Hematopoietic multipotent progenitor cell treated with erythropoietin and hydrocortisone succinate and interleukin-3 and kit ligand, for 6 days (in vitro differentiated cells): ENCODE measurements around the gene PDGFD.
A peak's percentile ranks its signal among the peaks of the same experiment; 100 is the strongest.

Experiments used
- DNase-seq: peaks from one replicate; pipeline ENCODE4 v3.0.0-alpha.2; 2015

Gene PDGFD

DNA sequence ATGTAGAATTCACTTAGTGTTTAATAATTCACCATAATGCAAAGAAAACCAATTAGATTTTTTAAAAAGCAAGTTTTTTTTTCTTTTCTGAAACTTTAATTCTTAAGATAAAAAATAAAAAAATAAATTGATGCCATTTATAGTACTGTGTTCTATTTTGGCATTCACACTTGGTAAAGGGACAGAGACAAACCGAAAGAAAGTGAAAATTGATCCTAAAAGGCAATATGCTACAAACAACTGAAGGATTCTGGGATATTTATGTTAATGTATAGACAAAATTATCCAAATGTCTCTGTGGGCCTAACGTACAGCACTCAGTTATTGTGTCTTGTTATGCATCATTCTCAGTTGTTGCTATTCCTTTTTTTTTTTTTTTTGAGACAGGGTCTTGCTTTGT lies 169.4 kb downstream of the PDGFD start:
- no peak for DNase-seq

DNA sequence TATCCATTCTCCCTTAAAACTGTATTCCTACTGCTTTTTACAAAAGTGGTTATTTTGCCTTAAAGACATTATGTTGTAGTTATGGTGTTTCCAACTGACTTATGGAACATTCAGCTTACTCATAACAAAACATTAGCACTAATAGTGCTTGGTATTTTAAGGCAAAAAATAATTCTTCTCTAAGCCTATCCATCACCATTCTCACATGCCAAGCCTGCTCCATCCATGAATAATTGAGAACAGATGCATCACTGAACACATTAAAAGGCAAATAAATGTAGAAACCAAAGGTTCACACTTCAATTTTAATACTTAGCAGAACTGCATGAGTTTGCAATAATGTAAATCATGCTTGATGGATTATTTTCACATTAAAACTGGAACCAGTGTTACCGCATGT lies 169.9 kb downstream of the PDGFD start:
- DNase-seq: no peak

DNA sequence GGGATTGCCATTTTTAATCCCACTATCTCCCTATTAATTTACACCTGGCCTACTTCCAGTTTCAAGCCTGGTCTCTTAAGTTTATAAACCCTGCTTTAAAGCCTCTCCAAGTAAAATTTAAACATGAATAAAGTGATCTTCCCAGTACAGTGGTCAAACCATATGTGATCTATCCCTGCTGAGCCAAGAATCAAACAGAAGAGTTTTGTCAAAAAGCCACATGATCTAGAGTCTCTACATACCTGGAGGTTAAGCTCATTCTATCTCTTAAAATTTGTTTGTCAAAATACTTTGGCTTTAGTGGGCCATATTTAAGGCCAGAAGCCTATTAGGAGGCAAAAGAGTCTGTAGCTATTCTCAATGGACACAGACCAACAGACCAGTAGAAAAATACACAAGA lies 170.4 kb downstream of the PDGFD start:
- no peak for DNase-seq

DNA sequence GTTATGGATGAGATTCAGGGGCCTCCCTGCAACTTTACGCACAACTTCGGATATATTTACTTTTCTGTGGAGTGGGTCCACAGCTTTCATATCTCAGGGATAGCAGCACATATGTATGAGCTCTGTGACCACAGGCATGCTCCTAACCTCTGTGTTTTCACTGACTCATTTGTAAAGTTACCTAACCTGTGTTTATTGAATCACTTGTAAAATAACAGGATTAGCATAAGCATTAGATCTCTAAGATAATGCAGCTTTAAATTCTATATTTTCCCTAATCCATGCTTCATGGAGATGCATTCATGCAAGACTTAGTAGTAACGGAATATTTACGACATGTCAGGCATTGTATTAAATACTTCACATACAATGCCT lies 175.4 kb downstream of the PDGFD start:
- DNase-seq: no peak

DNA sequence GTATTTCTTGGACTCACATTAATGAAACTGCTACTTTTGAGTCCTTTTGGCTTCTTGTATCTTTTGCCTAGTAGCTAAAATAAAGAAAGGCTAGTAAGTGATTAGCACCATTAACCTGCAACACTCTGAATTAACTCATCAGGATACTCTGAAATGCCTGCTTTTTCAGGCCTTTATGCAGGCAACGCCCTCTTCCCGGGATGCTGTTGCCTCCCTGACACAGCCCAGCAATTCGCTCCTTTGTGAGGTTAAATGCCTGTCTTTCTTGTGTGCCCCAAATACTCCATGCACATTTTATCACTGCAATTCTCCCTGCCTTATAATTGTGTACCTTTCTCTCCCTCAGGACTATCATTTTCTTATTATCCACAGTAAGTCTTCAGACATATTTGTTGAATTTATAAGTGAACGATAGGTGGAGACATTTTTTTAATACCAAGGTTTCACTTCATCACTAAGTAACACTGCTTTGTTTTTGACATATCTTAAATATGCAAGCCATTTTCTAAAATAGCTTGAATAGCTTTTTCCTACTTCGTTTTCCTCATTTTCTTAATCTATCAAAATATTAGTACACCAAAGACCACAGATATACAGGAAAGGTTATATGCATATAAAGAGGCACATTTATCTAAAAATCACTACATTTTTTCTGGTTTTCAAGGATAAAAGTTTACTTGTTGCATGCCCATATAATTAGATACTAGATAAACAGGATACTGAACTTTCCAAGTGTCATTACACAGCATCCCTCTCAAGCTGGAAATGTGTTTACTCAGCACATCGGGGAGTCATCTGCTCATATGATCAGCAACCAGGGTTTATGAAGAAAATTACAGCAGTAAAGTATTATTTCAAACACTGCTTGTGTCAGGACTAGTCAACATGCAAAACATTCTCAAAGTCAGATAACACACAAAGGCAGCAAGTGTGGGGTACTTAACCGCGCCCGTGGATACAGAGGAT lies 176.0 kb downstream of the PDGFD start:
- DNase-seq: no peak

DNA sequence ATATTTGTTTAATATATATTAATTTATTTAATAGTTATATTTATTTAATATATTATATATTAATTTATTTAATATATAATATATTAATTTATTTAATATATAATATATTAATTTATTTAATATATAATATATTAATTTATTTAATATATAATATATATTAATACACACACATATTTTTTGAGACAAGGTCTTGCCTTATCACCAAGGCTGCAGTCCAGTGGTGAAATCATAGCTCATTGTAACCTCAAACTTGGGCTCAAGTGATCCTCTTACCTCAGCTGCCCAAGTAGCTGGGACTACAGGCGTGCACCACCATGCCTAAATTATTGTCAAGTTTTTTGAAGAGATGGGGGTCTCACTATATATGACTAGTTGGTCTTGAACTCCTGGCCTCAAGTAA lies 178.9 kb downstream of the PDGFD start:
- no peak for DNase-seq

DNA sequence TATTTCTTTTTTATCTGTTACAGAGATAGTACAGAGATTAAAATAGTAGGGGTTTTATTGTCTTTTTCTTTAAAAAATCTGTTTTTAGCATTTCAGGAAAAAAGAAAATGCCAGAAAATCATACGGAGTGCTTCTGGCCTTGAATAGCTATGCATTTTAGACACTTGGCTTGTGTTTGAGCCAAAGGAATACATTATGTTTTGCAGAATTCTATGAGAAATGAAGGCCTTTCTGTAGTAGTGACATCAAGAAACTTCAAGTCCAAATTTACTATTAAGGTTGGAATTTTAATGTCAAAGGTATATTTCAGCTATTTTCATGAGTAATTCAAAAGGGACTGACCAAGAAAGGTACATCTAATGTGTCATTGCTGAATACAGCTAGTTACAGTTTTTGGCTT lies 183.8 kb downstream of the PDGFD start:
- no peak for DNase-seq

DNA sequence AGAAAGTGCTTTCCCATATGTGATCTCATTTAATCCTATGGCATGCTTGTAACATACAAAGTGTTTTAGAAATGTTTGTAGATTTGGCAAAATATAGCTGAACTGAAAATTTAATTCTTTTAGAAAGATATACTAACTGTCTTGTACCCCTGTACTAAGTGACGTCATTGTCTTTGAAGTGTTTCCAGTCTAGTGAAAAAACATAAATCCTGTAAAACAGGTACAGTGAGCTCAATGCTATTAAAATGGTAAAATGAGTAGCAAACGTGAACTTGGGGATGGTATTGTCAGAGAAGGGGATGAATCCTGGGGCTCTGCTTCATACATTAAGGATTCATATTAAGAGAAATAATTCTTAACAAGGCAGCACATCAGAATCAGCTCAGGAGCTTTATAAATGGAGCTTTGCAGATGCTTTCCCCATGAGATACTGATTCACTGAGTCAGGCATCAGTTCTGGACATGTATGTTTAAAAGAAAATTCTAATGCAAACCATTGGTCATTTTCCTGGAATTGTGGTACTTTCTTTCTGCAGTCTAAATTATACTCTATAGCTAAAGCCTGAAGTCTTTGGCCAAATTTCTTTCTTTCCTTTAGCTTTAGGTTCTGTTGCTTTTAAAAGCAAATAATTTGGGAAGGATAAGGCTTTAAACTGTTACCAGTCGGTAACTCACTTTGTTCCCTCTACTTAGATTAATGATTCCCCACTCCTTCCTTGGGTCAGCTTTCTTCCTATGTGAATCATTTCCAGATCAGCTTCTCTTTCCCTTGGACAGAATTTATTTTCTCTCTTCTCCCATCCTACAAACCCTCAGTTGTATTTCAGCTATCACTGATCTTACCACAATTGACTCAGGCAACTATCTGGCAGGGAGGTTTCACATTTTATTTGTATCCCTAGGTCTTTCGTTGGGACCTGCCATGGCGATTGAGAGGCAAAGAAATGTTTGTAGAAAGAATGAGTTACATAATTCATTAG lies 185.0 kb downstream of the PDGFD start:
- DNase-seq: no peak

DNA sequence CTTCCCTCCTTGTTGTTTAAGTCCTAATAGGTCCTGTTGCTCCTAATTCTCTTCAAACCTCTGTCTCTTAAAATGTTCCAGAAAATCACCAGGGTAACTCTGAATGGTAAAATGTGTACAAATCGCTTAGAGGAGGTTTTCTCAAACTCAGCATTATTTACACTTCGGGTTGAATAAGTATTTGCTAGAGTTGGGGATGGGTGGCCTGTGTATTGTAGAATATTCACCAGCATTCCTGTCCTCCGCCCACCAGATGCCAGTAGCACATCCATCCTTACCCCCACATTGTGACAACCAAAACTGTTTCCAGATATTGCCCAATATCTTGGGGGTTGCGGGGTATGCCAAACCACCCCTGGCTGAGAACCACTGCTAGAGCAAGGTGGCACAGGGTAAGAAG lies 191.9 kb downstream of the PDGFD start:
- DNase-seq: no peak

DNA sequence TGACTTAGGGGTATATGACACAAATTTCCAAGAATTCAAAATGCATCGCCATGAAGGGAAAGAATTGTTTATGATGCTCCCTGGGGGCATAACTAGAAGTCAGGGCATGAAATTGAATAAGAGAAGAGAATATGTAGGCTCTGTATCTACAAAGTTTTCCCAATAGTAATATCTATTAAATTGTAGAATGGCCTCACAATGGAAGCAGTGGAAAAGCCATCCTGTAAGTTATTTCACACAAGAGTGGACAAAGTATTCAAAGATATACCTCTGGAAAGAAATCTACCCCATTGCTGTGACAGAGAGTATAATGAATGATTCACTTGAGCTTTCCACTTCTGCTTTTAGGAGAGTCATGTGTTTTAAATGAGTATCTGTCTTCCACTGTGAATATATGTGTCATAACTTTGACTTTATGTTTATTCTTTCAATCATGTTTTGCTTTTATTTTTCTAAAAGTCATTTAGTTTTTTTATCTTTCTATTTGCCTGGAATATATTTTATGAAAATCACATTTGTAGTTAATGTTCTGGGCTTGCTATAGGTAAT lies 193.2 kb downstream of the PDGFD start:
- DNase-seq: peak; percentile 1

DNA sequence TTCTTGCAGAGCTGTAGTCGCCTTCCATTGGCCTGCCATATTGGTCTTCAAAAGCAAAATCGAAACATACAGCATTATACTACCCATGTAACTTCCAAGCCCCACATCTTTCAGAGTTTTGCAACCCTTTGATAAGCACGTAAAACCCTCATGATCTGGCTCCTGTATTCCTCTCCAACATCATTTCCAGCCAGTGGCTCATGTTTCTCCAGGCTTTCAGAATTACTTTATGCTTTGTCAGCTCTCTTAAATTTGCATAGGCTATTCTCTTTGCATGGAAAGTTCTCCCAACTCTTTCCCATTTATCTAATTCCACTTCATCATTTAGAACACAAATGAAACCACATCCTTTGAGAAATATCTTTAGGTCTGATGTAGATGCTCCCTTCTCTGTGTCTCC lies 195.3 kb downstream of the PDGFD start:
- no peak for DNase-seq

DNA sequence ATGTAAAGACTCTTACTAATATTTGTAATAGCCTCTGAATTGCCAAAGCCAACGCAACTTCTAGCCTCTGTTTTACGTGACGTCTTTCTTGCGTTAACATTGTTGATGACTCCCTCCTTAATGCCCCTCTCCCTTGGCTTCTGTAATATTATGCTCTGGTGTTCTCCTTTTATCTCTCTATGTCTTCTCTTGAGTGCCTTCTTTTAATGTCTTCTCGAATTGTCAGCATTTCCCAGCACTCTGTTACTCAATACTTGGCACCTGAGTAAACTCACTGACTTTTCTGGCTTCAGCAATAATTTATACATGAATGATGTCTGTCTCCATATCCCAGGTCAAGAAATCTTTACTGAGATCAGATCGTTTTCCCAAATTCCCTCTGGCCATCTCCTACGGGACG lies 196.0 kb downstream of the PDGFD start:
- no peak for DNase-seq

DNA sequence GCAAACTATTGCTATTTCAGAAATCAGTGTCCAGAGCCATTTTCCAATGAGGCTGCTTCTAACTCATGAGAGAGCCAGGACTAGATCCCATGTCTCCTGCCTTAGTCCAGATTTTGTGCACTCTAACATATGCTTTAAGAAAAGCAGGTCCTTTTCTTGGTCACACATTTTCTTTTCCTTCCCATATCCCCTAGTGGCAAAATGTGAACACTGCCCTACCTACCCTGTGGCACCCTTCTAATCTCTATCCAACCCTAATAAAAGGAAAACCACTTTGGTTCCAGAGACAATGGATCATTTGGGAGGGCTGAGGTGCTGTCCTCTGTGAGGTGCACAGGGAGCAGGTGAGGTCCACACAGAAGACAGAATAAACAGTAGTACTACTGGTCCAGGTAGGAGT lies 199.6 kb downstream of the PDGFD start:
- no peak for DNase-seq

DNA sequence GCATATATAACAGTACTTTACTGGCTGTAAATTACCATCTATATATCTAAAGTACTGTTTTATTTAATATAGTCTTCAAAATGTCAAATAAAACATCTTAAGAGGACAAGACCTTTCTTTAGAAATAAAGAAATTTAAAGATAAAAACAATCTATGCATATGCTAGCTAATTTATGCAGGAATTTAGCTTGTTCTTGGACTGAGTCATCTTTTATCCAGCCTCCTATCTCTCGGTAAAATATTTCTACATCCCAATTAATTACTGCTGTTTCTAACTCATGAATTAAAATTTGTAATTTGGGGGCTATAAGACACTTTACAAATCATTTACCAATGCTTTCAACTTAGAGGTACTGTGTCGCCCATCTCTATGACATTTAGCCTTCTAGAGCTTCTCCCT lies 200.3 kb downstream of the PDGFD start:
- no peak for DNase-seq

DNA sequence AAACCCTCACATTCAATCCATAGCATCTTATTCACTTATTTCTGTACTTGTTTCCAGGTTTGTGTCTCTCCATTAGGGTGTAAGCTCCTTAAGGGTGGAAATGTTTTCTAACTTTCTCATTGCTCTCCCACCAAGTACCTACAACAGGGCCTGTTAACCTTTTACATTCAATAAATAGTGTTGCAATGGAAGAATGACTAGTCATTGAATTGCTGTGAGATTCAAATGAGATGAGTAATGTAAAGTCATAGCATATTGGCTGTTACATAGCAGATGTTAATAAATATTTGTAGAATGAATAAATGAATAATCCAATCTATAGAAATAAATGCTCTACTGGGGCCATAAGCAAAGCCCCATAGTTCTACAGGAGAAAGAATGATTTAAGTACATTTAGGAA lies 202.9 kb downstream of the PDGFD start:
- DNase-seq: no peak

DNA sequence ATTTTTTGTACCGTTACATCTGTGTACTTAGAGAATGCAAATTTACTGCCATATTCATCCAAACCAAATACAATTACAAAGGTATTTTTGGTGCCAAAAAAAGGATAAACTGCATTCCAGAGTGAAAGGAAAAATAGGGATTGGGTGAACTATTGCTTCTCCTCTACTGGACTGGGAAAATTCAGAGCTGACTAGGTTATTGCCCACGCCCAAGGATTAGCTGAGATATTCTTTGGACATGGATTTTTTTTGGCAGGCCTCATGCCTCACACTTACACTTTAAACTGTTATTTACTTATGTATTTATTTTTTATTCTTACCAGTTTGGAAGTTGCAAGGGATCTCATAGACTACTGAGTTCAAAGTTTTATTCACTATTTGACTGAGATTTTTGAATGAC lies 203.8 kb downstream of the PDGFD start:
- no peak for DNase-seq

DNA sequence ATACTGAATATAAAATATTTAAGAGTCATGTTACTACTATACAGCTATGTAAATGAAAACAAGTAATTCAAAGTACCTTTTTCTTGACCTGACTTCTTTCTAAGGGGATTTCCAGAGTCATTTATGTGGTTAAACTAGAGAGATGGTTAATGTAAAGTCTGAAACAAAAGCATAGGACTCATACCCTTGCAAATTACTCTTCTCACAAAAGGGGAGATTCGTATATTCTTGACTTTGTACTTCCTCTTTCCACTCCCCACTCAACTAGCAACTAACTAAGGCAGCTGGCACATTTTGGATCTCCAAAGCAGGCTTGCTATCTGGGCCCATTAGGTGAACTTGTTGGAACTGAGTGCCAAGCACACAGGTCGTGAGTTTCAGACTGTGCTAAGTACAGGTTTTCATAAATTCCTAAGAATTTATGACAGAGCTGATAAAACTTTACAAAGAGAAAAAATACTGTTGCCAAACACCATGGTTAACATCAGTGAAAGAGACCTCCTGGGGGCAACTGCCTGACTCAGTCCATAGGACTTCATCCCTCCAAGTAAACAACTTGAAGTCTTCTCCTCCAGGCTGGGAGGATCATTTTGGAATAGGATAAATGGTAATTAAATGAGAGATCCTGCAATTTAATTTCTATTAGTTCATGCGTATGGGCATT lies 204.5 kb downstream of the PDGFD start:
- no peak for DNase-seq

DNA sequence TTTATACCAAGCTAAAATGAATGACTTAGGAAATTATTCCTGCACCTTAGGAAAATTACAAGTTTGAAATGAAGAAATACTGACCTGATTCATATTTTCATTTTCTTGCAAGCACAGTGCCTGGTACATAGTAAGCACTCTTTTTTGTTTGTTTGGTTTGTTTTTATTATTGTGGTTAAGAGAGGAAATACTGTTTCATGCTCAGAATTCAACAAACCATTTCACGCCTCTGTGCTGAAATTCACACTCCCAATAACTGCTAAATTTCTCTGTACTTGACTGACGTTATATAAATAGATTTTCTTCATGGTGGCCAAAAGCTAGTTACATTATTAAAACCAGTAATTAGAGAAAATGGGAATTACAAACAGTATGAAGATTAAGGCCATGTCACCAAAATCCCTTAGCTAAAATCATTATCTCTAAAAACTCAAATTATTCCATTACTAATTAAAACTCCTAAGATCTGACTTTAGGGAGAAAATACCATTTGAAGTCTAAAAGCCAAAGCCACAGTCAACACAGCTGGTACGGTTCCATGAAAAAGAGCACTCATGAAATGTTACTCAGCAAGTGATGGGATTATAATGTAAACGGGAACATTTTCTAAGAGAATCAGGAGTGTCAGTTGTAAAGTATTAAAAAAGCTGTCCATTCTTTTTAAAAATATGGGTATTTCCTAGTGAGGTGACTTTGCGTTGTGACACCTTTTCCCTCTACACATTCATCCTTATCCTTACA lies 205.3 kb downstream of the PDGFD start:
- no peak for DNase-seq

DNA sequence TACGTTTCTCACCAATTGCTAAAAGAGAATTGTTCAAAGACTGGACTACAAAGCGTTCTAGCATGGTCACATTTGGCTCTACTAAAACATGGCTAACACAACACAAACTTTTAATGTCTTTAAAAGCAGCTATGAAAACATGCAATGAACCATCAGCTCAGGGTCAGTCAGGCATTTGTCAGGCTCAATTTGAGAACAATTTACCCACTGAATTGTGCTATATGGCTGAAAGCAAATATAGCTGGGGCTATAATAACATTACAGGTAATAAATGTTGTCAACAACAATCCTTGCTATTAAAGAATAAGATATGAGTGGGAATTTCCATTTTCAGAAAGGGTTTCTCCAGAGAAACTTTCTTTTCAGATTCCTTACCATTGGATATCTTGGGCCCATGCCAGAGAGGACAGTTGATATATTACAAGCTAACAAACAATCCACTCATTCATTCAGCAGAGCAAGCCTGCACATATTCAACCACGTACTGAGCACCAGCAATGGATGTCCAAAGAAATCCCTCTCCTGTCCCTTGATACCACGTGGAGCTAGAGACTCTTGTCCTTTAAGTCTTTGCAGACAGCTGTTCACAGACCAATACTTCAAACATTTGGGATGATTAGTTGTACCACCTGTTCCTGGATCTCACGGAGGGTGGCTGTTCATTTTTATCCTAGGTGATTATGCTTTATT lies 210.0 kb downstream of the PDGFD start:
- no peak for DNase-seq

DNA sequence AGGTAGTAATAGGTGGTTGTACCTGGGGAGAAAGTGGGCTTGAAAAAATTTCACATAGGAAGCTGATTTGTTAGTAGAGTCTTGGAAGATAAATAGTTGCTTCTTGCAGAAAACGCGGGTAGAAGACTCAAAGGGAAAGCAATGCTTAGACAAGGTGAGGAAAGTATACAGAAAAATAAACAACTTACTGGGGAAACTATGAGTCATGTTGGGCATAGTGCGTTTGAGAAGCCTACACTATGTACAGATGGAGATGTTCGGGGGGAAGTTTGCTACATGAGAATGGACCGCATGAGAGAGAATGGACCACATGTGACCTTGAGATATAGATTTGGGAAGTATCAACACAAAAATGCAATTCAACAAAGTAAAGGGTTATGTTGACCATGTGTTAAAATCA lies 214.2 kb downstream of the PDGFD start:
- no peak for DNase-seq

DNA sequence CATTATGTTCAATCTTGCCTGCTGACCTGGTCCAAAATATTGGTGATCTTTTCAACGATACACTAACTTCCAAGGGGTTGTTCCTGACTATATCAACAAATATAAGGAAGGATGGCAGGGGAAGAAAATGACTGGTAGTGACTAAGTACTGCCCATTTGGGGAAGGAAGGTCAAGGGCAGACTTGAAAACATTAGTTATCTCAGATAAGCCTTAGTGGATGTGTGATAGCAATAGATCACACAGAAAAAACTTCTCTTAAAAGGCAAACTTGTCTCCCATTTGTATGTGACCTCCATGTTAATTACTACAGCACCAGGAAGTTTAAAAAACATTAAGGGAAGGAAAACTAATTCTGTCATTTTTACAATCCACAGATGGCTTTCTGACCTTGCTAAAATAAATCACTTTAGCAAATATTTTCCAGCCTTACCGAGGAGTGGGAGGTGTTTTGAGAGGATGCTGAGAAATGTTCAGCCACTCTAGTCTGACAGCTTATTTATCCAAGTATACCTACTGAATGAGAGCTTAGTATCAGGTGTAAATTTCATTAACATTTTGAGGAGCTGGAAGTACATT lies 215.7 kb downstream of the PDGFD start:
- no peak for DNase-seq
